SU-DHL-6 (cell line): Measurements from ENCODE around the gene PNMT.

Experiments used
- H2AFZ ChIP-seq: fragments of 200-600 bp; sonication (generic); 2 replicates; pipeline ENCODE4 v1.6.1; 2014; ENCODE audit warnings: low read depth, mild to moderate bottlenecking, moderate library complexity, mixed read lengths, antibody characterized with exemption, low read length; ENCODE audit not compliant: severe bottlenecking
- H3F3A ChIP-seq: fragments of 200-600 bp; shearing (Covaris generic); 2 replicates; pipeline ENCODE4 v1.6.0; 2016; ENCODE audit warnings: antibody characterized with exemption, mild to moderate bottlenecking; ENCODE audit not compliant: insufficient read depth
- H3K27ac ChIP-seq: fragments of 200-600 bp; sonication (generic); 2 replicates; pipeline ENCODE4 v1.5.1; 2016; ENCODE audit warnings: low read depth, mild to moderate bottlenecking, low read length, moderate library complexity, mixed read lengths
- H3K27me3 ChIP-seq: fragments of 200-600 bp; sonication (generic), shearing (Covaris generic); 2 replicates; pipeline ENCODE4 v1.6.0; 2014; ENCODE audit warnings: mild to moderate bottlenecking, low read length
- H3K36me3 ChIP-seq: fragments of 200-600 bp; sonication (generic); 2 replicates; pipeline ENCODE4 v1.6.1; 2014; ENCODE audit warnings: mild to moderate bottlenecking, low read length, mixed read lengths
- H3K4me2 ChIP-seq: fragments of 300-600, 200-600 bp; shearing (Covaris generic), sonication (generic); 2 replicates; pipeline ENCODE4 v1.6.0; 2014; ENCODE audit warnings: low read length, low read depth, mild to moderate bottlenecking; ENCODE audit not compliant: poor library complexity, severe bottlenecking
- H3K4me3 ChIP-seq: fragments of 200-600 bp; sonication (generic); 2 replicates; pipeline ENCODE4 v1.5.1; 2014; ENCODE audit warnings: antibody characterized with exemption, low read length, mild to moderate bottlenecking, mixed read lengths; ENCODE audit not compliant: insufficient read depth, poor library complexity, severe bottlenecking
- H3K79me2 ChIP-seq: fragments of 200-600 bp; sonication (generic); 2 replicates; pipeline ENCODE4 v1.6.1; 2014; ENCODE audit warnings: mild to moderate bottlenecking, low read length, moderate library complexity; ENCODE audit not compliant: insufficient read depth
- H3K9ac ChIP-seq: fragments of 200-600 bp; sonication (generic); 2 replicates; pipeline ENCODE4 v1.7.0; 2014; ENCODE audit warnings: mild to moderate bottlenecking, low read length
- H3K9me2 ChIP-seq: fragments of 200-600 bp; sonication (generic); replicated peaks from 2 replicates; pipeline ENCODE4 v1.6.1; 2014; ENCODE audit warnings: low read length; ENCODE audit not compliant: insufficient read depth
- H3K9me3 ChIP-seq: fragments of 200-600 bp; sonication (generic); 2 replicates; pipeline ENCODE4 v1.6.1; 2014; ENCODE audit warnings: low read length, mixed read lengths; ENCODE audit not compliant: insufficient read depth
- H4K20me1 ChIP-seq: fragments of 200-600 bp; sonication (generic); 2 replicates; pipeline ENCODE4 v1.6.1; 2014; ENCODE audit warnings: low read depth, mild to moderate bottlenecking, antibody characterized with exemption, low read length, moderate library complexity, mixed read lengths
- EZH2phosphoT487 ChIP-seq: fragments of 200-600 bp; sonication (generic), shearing (Covaris generic); conservative IDR thresholded peaks from 2 replicates; pipeline ENCODE4 v1.6.1; 2018; ENCODE audit warnings: mild to moderate bottlenecking, antibody characterized with exemption, low read length, moderate library complexity, mixed read lengths
- TF ChIP-seq, protein P1 (sequence below): fragments of 200-600 bp; sonication (generic); IDR thresholded peaks from one replicate; pipeline ENCODE4 v1.5.1; 2017; ENCODE audit warnings: antibody characterized with exemption, mild to moderate bottlenecking, low read length, moderate library complexity; ENCODE audit not compliant: insufficient read depth, poor library complexity, severe bottlenecking

PNMT gene

DNA sequence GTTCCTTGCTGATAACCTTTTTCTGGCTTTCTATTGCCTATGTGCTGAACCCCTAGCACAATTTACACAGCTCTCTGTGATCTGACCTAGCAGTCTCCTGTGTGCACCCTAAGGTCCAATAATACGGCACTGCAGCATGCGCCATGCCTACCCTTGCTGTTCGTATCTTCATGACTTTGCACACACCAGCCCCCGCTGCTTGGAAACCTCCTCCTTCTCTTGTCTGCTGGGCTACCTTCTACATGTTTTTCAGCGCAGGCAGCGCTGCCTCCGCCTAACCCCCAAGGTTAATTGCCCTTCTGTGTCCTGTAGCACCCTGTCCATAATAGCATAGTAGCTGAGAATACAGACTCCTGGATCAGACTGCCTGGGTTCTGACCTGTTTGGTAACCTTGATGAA is 29.9 kb upstream of the PNMT start:
- no peaks in the 10 kb centered on the region; the same call in 1 of the 2 replicates for H4K20me1 ChIP-seq
- no peaks in the 10 kb centered on the region for H3F3A ChIP-seq
- no peak overlapping the region for H3K4me3 ChIP-seq
- no peak overlapping the region for H2AFZ ChIP-seq
- H3K79me2 ChIP-seq = peaks cover 52% of the 10 kb centered on the region
- H3K27ac ChIP-seq = no peak overlapping the region
- H3K9me2 ChIP-seq = no peaks in the 10 kb centered on the region
- H3K4me2 ChIP-seq = peak overlapping the region; percentile 78
- no peaks in the 10 kb centered on the region for H3K27me3 ChIP-seq
- H3K36me3 ChIP-seq = no peaks in the 10 kb centered on the region
- peak overlapping the region; percentile 79 for H3K9ac ChIP-seq
- TF ChIP-seq EZH2phosphoT487 = no peak
- TF ChIP-seq, protein P1, sequence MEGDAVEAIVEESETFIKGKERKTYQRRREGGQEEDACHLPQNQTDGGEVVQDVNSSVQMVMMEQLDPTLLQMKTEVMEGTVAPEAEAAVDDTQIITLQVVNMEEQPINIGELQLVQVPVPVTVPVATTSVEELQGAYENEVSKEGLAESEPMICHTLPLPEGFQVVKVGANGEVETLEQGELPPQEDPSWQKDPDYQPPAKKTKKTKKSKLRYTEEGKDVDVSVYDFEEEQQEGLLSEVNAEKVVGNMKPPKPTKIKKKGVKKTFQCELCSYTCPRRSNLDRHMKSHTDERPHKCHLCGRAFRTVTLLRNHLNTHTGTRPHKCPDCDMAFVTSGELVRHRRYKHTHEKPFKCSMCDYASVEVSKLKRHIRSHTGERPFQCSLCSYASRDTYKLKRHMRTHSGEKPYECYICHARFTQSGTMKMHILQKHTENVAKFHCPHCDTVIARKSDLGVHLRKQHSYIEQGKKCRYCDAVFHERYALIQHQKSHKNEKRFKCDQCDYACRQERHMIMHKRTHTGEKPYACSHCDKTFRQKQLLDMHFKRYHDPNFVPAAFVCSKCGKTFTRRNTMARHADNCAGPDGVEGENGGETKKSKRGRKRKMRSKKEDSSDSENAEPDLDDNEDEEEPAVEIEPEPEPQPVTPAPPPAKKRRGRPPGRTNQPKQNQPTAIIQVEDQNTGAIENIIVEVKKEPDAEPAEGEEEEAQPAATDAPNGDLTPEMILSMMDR = no peak
- H3K9me3 ChIP-seq = no peaks in the 10 kb centered on the region

DNA sequence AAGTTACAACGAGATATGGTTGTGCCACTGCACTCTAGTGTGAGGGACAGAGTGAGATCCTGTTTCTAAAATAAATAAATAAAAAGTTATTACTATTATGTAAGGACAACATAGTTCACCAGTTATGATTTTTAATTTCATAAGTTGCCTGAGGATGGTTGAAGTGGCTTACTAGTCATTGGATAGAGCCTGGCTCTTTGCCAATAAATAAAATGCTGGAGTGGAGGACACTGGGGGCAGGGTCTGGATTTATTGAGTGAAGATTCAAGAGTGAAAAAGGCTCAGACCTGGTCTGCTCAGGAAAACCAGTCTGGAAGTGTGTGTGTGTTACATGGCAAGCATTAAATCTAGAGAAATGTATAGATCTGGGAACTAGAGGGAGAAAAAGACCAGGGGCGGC is 29.2 kb upstream of the PNMT start:
- Histone ChIP-seq H3K9ac (no peak overlapping the region), H3K79me2 (peaks cover 59% of the 10 kb centered on the region)

DNA sequence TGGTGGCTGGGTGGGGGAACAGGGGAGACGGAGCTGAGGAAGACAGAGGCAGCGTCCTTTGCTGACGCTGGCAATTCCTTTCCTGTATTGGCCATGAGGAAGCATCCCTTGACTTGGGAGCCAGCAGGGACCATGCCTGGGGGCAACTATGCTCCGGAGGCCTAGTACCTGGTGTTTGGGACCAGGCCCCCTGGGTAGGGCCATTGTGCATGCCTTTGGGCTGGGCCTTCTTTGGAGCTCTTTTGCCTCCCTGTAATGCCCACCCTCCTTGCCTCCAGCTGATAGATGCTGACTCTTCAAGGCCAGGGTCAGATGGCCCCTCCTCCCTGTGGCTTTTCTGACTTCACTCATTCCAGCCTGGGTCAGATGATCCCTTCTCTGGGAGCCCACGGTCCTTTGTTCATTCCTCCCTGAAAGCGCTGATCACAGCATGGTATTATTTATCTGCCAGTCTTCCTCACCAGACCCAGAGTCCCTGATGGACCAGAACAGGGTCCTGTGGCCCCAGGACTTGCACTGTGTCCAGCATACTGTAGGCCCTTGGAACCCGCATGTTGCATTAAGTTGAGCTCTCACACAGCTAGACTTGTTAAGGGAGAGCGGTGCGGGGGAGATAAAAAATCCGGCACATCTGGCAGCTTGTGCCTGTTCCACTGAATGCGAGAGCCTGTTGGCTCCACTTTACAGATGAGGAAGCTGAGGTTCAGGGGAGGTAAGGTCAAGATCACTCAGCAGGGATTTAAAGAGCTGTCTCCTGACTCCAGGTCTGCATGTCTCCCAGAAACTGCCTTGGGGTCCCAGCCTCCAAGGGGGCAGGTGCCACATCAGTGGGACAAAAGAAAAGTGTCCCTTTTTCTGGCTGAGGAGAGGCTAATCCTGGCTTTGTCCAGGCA is 28.4 kb upstream of the PNMT start:
- Histone ChIP-seq H3K4me2 (no peak overlapping the region), H3K9me3 (no peaks in the 10 kb centered on the region), H3K9me2 (no peaks in the 10 kb centered on the region), H4K20me1 (no peaks in the 10 kb centered on the region; the same call in 1 of the 2 replicates), H3K4me3 (no peak overlapping the region), H3F3A (no peaks in the 10 kb centered on the region), H3K9ac (no peak overlapping the region), H3K27me3 (no peaks in the 10 kb centered on the region), H3K27ac (no peak overlapping the region), H3K79me2 (peaks cover 65% of the 10 kb centered on the region), H3K36me3 (no peaks in the 10 kb centered on the region), H2AFZ (no peak overlapping the region)
- no peak for TF ChIP-seq EZH2phosphoT487

More for the DNA sequence above, 29.2 kb upstream of the PNMT start:
- no peaks in the 10 kb centered on the region; the same call in 1 of the 2 replicates for H4K20me1 ChIP-seq
- H3K9me2 ChIP-seq = no peaks in the 10 kb centered on the region
- no peaks in the 10 kb centered on the region for H3F3A ChIP-seq
- no peaks in the 10 kb centered on the region for H3K36me3 ChIP-seq
- no peaks in the 10 kb centered on the region for H3K27me3 ChIP-seq
- H3K4me3 ChIP-seq = no peak overlapping the region
- no peak overlapping the region for H3K4me2 ChIP-seq
- H2AFZ ChIP-seq = no peak overlapping the region
- H3K9me3 ChIP-seq = no peaks in the 10 kb centered on the region
- H3K27ac ChIP-seq = no peak overlapping the region
- TF ChIP-seq EZH2phosphoT487 = no peak
- TF ChIP-seq, protein P1 = no peak

DNA sequence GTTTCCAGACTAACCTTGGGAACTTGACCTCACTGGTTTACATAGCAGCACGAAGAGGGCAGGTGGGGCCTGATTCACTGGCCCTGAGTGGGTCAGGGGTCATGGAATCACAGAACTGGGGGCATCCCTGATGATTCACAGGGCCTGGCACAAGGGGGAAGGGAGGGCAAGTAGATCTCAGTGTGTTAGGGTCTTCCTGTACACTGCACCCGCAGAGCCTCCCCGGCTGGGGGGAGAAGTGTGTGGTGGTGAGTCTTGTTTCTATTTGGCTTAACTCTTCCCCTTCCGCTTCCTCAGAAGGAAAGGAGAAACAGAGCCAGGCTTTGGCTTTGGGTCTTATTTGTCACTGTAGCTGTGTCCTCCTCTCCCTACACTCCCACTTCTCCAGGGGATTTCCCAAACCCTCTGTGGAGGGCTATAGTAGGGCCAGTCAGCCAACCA is 27.6 kb upstream of the PNMT start:
- Histone ChIP-seq H2AFZ (no peak overlapping the region), H3K27ac (no peak overlapping the region), H3K9me2 (no peaks in the 10 kb centered on the region), H3K36me3 (no peaks in the 10 kb centered on the region), H3F3A (no peaks in the 10 kb centered on the region), H3K4me2 (no peak overlapping the region), H3K4me3 (no peak overlapping the region), H3K9me3 (no peaks in the 10 kb centered on the region), H3K9ac (no peak overlapping the region), H3K27me3 (no peaks in the 10 kb centered on the region), H4K20me1 (no peaks in the 10 kb centered on the region; the same call in 1 of the 2 replicates), H3K79me2 (peaks cover 70% of the 10 kb centered on the region)
- no peak for TF ChIP-seq EZH2phosphoT487
- TF ChIP-seq, protein P1 = no peak
